GM12864 (cell line): ENCODE data around the gene SNCB.

Experiments
- DNase-seq: peaks from one replicate; pipeline ENCODE4 v3.0.0-alpha.2; 2011; ENCODE audit warnings: low read depth
- H3K4me3 ChIP-seq: 2 replicates; pipeline ENCODE4 v1.5.1; 2011; ENCODE audit warnings: mild to moderate bottlenecking, low read depth, low read length, control low read depth
- TF ChIP-seq, protein P1 (sequence below): IDR thresholded peaks from 2 replicates; pipeline ENCODE4 v1.5.1; 2011; ENCODE audit warnings: low read depth, mild to moderate bottlenecking, moderate library complexity, low read length, control low read depth, inconsistent platforms; ENCODE audit errors: missing control alignments

Gene SNCB

DNA sequence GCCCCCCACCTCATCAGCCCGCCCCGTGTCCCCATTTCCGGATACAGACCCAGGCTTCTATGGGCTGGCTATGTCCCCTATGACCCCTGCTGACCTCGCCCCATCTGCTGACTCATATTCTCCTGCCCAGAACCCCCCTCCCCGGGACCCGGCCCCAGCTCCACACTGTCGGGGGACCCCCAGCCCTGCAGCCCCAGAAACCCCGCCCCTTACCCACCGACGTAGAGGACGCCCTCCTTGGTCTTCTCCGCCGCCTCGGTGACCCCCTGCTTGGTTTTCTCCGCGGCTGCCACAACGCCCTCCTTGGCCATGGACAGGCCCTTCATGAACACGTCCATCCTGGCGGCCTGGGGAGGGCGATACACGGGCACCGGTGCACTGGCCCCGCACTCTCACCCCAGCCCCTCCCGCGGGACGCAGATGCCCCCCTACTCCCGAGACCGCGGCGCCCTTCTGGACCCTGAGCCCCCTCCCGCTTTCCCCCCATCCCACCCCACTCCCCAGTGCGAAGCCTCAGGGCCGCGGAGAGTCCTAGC is 949 bp downstream of the SNCB start:
- DNase-seq, result no peak
- TF ChIP-seq, protein P1, sequence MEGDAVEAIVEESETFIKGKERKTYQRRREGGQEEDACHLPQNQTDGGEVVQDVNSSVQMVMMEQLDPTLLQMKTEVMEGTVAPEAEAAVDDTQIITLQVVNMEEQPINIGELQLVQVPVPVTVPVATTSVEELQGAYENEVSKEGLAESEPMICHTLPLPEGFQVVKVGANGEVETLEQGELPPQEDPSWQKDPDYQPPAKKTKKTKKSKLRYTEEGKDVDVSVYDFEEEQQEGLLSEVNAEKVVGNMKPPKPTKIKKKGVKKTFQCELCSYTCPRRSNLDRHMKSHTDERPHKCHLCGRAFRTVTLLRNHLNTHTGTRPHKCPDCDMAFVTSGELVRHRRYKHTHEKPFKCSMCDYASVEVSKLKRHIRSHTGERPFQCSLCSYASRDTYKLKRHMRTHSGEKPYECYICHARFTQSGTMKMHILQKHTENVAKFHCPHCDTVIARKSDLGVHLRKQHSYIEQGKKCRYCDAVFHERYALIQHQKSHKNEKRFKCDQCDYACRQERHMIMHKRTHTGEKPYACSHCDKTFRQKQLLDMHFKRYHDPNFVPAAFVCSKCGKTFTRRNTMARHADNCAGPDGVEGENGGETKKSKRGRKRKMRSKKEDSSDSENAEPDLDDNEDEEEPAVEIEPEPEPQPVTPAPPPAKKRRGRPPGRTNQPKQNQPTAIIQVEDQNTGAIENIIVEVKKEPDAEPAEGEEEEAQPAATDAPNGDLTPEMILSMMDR, result no peak
- no peak overlapping the region for H3K4me3 ChIP-seq

DNA sequence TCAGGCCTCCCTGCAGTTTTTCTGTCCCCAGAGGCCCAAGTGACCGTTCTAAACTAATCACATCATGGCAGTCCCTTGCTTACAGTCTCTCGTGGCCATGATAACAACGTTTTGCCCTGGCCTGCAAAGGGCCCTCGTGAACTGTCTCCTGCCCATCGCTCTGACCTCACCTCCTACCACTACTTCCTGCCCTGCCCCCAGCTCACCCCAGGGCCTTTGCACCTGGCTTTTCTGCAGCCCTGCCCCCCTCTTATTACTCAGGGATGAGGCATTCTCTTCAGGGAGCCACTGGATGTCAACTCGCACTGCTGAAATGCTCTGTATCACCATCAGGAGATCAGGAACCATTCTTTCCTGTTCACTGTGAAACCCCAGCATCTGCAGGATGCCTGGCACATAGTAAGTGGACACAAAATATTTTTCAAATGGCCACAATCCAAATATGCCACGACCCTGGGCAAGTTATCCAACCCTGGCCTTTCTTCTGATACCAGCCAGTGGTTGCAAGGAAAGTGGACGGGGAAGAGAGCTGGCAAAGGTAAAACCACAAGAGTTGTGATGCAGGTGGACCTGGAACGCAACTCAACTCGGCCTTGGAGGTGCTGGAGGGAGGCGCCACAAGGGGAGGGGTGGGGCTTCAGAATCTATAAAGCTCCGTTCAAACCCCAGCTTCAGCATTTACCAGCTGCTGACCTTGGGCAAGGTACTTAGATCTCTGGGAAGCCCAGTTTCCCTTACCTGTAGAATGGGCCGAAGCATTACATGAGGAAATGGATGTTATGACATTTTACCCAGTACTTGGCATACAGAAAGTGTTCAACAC is 1.7 kb downstream of the SNCB start:
- DNase-seq, result no peak
- TF ChIP-seq, protein P1, result no peak
- H3K4me3 ChIP-seq, result no peak overlapping the region

DNA sequence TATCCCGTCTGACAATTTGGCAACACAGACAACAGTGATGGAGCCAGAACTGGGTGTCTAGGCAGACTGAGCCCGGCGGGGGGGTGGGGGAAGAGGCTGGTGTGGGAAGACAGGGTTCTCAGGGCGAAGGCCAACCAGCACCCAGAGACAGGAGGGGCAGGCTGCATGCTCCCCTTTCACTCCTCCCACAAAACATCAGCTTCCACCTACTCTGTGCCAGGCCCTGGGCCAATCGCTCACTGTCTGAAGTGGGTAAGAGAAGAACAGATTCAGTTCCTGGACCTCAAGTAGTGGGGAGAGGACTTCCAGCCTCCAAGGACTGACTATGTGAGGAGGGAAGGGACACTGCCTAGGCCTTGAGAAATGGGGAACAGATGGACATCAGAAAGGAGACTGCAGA is 2.8 kb downstream of the SNCB start:
- no peak overlapping the region for H3K4me3 ChIP-seq
- TF ChIP-seq, protein P1, result no peak
- no peak for DNase-seq

DNA sequence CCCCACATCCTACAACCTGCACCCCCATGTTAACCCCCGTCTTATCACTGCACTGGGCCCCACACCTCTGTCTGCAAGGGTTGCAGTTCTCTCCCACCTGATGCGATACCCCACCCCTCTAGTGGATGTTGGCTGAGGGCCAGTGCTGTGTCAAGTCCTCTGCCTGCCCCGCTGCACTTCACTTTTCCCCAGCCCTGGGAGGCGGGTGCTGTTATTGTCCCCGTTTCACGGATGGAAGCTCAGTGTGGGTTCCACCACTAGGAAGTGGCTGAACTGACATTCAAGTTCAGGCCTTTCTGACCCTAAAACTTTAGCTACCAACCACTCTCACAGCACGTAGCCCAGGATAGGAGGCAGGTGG is 3.5 kb downstream of the SNCB start:
- DNase-seq, result no peak
- TF ChIP-seq, protein P1, result no peak
- H3K4me3 ChIP-seq, result no peak overlapping the region

GRCh38 chr5:176625966-176626875 is 4.1 kb downstream of the SNCB start:
- TF ChIP-seq, protein P1, result no peak
- H3K4me3 ChIP-seq, result no peak overlapping the region
- DNase-seq, result no peak

- no peak overlapping the region for H3K4me3 ChIP-seq
- TF ChIP-seq, protein P1, result no peak
- DNase-seq, result no peak
Observed at GRCh38 chr5:176625512-176625911, 4.8 kb downstream of the SNCB start.
